Measurements from ENCODE around the gene CDIP1.
A peak's percentile ranks its signal among the peaks of the same experiment; 100 is the strongest.

The CDIP1 gene

GRCh38 chr16:4544473-4544872 lies 5.9 kb upstream of the CDIP1 start:
- no peak for TF ChIP-seq CTCF (conservative IDR thresholded peaks at IDR 0.05; ENCODE audit: low read depth, low read length)
- H3K4me3 ChIP-seq (ENCODE audit: low read depth, low read length) = no peak overlapping the region
- DNase-seq (ENCODE audit: low read depth) = no peak

- no peak for TF ChIP-seq CTCF (conservative IDR thresholded peaks at IDR 0.05; ENCODE audit: low read depth, low read length)
- no peak overlapping the region for H3K4me3 ChIP-seq (ENCODE audit: low read depth, low read length)
- DNase-seq (ENCODE audit: low read depth) = no peak
Observed at GRCh38 chr16:4539716-4540284, 1.2 kb upstream of the CDIP1 start.

GRCh38 chr16:4537376-4538343 lies 913 bp downstream of the CDIP1 start:
- no peak for DNase-seq (ENCODE audit: low read depth)
- TF ChIP-seq CTCF (conservative IDR thresholded peaks at IDR 0.05; ENCODE audit: low read depth, low read length) = no peak
- peak overlapping the region; percentile 79 for H3K4me3 ChIP-seq (ENCODE audit: low read depth, low read length)

GRCh38 chr16:4536391-4537106 lies 2.0 kb downstream of the CDIP1 start:
- no peak overlapping the region for H3K4me3 ChIP-seq (ENCODE audit: low read depth, low read length)
- TF ChIP-seq CTCF (conservative IDR thresholded peaks at IDR 0.05; ENCODE audit: low read depth, low read length) = no peak
- DNase-seq (ENCODE audit: low read depth) = no peak

- no peak for TF ChIP-seq CTCF (conservative IDR thresholded peaks at IDR 0.05; ENCODE audit: low read depth, low read length)
- no peak for DNase-seq (ENCODE audit: low read depth)
- no peak overlapping the region for H3K4me3 ChIP-seq (ENCODE audit: low read depth, low read length)
Observed at GRCh38 chr16:4535627-4536108, 2.9 kb downstream of the CDIP1 start.

- DNase-seq (ENCODE audit: low read depth) = no peak
- TF ChIP-seq CTCF (conservative IDR thresholded peaks at IDR 0.05; ENCODE audit: low read depth, low read length) = no peak
- H3K4me3 ChIP-seq (ENCODE audit: low read depth, low read length) = no peak overlapping the region
Observed at GRCh38 chr16:4534151-4534790, 4.3 kb downstream of the CDIP1 start.

Measured in choroid plexus epithelial cell (primary cell).